ENCODE results near the gene WDR45. TPM values are rescaled to one million over a fixed set of nuclear protein-coding genes. Genes with fewer than 3 reads are reported as not detected.

WDR45 gene
- total and polyA plus RNA-seq, 10 of the 15 experiments (the other 5 are each of a cell fraction or from before 2014, with no cell fraction given) = 5.9 to 30.9 (median 20.6) TPM

GRCh38 chrX:49066278-49066677 is 13.4 kb downstream of the WDR45 start:
- ChIA-PET RAD21 (ENCODE audit: unreplicated experiment) (no interaction called here), CTCF (no interaction called here), SMC1A (ENCODE audit: uncharacterized antibody, unreplicated experiment) (no interaction called here), POLR2A (no interaction called here)
- DNase-seq (ENCODE audit: low read depth, low spot score) (no peak), FAIRE-seq (no peak), ATAC-seq (no peak)
- no peak overlapping the region for H3K27ac ChIP-seq (ENCODE audit: control insufficient read depth, insufficient read depth)
- H3K4me3 ChIP-seq = no peak overlapping the region
- H4K20me1 ChIP-seq (ENCODE audit: control insufficient read depth, insufficient read depth) = no peaks in the 10 kb centered on the region
- 59% methylated on average over 2 of the region's 2 CpGs for WGBS (ENCODE audit: insufficient coverage, insufficient replicate concordance, low lambda C conversion rate, missing lambda C conversion rate)
- no peaks in the 10 kb centered on the region for H3K27me3 ChIP-seq (replicated peaks in 1 of 2; ENCODE audit: control insufficient read depth in 2 of 2, insufficient read depth in 2 of 2, low read length in 1 of 2)
- no peaks in the 10 kb centered on the region for H3K9me3 ChIP-seq (replicated peaks; ENCODE audit: control insufficient read depth, insufficient read depth, low read length)
- no peak overlapping the region for H2AFZ ChIP-seq (ENCODE audit: control insufficient read depth, low read depth, low read length)
- intact Hi-C loops (cut with micrococcal nuclease; ENCODE audit: unreplicated experiment) (no loop called here), in situ Hi-C loops (cut with MboI) (no loop called here)
- no peak overlapping the region for H3K9ac ChIP-seq (ENCODE audit: control insufficient read depth, insufficient read depth, low read length)
- no TSS peak for BruUV-seq (replicated peaks)
- no peaks in the 10 kb centered on the region for H3K36me3 ChIP-seq (ENCODE audit: control insufficient read depth in 2 of 2, insufficient read depth in 2 of 2, low read length in 1 of 2)
- no peaks in the 10 kb centered on the region for H3K79me2 ChIP-seq (ENCODE audit: control insufficient read depth, insufficient read depth, low read length)
- H3K4me1 ChIP-seq (ENCODE audit: control insufficient read depth, insufficient read depth, low read length) = no peaks in the 10 kb centered on the region
- H3K4me2 ChIP-seq (ENCODE audit: control insufficient read depth, insufficient read depth) = no peak overlapping the region
- TF ChIP-seq RAD21 (IDR thresholded peaks at IDR 0.05; ENCODE audit: insufficient read depth, low read depth, low read length) (no peak), KDM1A (IDR thresholded peaks at IDR 0.05; ENCODE audit: borderline replicate concordance) (no peak), SUPT20H (IDR thresholded peaks at IDR 0.05; ENCODE audit: borderline replicate concordance, control insufficient read depth, low read depth, low read length) (no peak), NBN (IDR thresholded peaks at IDR 0.05) (no peak), HCFC1 (IDR thresholded peaks at IDR 0.05; ENCODE audit: low read length) (no peak), MYC (IDR thresholded peaks at IDR 0.05; ENCODE audit: insufficient read depth, insufficient read length, insufficient replicate concordance, low read length, severe bottlenecking) (no peak), SKIL (IDR thresholded peaks at IDR 0.05; ENCODE audit: low read depth, poor library complexity, severe bottlenecking) (no peak), NFYB (IDR thresholded peaks at IDR 0.05; ENCODE audit: insufficient read depth, low read depth, low read length) (no peak), IKZF2 (IDR thresholded peaks at IDR 0.05) (no peak), USF2 (IDR thresholded peaks at IDR 0.05; ENCODE audit: borderline replicate concordance, low read depth, low read length) (no peak), SMAD5 (IDR thresholded peaks at IDR 0.05; ENCODE audit: low read depth) (no peak), EZH2 (IDR thresholded peaks at IDR 0.05; ENCODE audit: borderline replicate concordance, control insufficient read depth, low read depth, low read length) (no peak), E4F1 (IDR thresholded peaks at IDR 0.05; ENCODE audit: borderline replicate concordance, partially characterized antibody) (no peak), SREBF1 (IDR thresholded peaks at IDR 0.05; ENCODE audit: low read length) (no peak), SMC3 (IDR thresholded peaks at IDR 0.05; ENCODE audit: borderline replicate concordance, low read length) (no peak), SP1 (IDR thresholded peaks at IDR 0.05; ENCODE audit: low read depth, low read length) (no peak)

Data from GM12878 (cell line).